ENCODE measurements around the gene SMAD9.

Gene SMAD9

GRCh38 chr13:36862002-36862685 lies 57.9 kb downstream of the SMAD9 start:
- no peak for DNase-seq

- no peak for DNase-seq
Measured at GRCh38 chr13:36859259-36859658, 60.8 kb downstream of the SMAD9 start.

GRCh38 chr13:36858290-36858689 lies 61.7 kb downstream of the SMAD9 start:
- DNase-seq = no peak

- no peak for DNase-seq
Measured at GRCh38 chr13:36857253-36857652, 62.8 kb downstream of the SMAD9 start.

- DNase-seq = no peak
Measured at GRCh38 chr13:36850790-36851438, 69.1 kb downstream of the SMAD9 start.

- DNase-seq = no peak
Measured at GRCh38 chr13:36848199-36848982, 71.6 kb downstream of the SMAD9 start.

GRCh38 chr13:36847606-36848005 lies 72.4 kb downstream of the SMAD9 start:
- no peak for DNase-seq

GRCh38 chr13:36841391-36841790 lies 78.6 kb downstream of the SMAD9 start:
- no peak for DNase-seq

GRCh38 chr13:36840718-36841250 lies 79.3 kb downstream of the SMAD9 start:
- no peak for DNase-seq

- no peak for DNase-seq
Measured at GRCh38 chr13:36839981-36840380, 80.1 kb downstream of the SMAD9 start.

GRCh38 chr13:36839281-36839680 lies 80.8 kb downstream of the SMAD9 start:
- DNase-seq = no peak

- no peak for DNase-seq
Measured at GRCh38 chr13:36837354-36838092, 82.5 kb downstream of the SMAD9 start.

- DNase-seq = no peak
Measured at GRCh38 chr13:36834299-36834698, 85.7 kb downstream of the SMAD9 start.

GRCh38 chr13:36831291-36831690 lies 88.7 kb downstream of the SMAD9 start:
- DNase-seq = no peak

- no peak for DNase-seq
Measured at GRCh38 chr13:36829753-36830152, 90.3 kb downstream of the SMAD9 start.

GRCh38 chr13:36822785-36823184 lies 97.3 kb downstream of the SMAD9 start:
- DNase-seq = no peak

GRCh38 chr13:36820222-36820621 lies 99.8 kb downstream of the SMAD9 start:
- no peak for DNase-seq

- peak; percentile 17 for DNase-seq
Measured at GRCh38 chr13:36819739-36820090, 100.3 kb downstream of the SMAD9 start.

- DNase-seq = peak; percentile 68
Measured at GRCh38 chr13:36818804-36819738, 101.0 kb downstream of the SMAD9 start, which contains the start of gene RFXAP. RFXAP (plus strand) TSS chr13:36819222; CDS start chr13:36819358, 136 bp downstream.

GRCh38 chr13:36817996-36818803 lies 101.8 kb downstream of the SMAD9 start:
- DNase-seq = no peak

- DNase-seq = no peak
Measured at GRCh38 chr13:36815062-36815461, 105.0 kb downstream of the SMAD9 start.
